Cardiac septum (tissue), 1 donor: Measurements from ENCODE around the gene SLC13A3. TPM values are rescaled to one million over a fixed set of nuclear protein-coding genes. Genes with fewer than 3 reads are reported as not detected.

Experiments
- DNase-seq: peaks from one replicate; pipeline ENCODE4 v3.0.0-alpha.2; 2020; ENCODE audit warnings: low spot score
- intact Hi-C: fragments of 100-400 bp; cut with DNase I; formaldehyde crosslinking; loops from one replicate; pipeline ENCODE4 v1.14.0; 2022
- total RNA-seq: library from RNA; stranded (reverse); fragmentation: NEBNext Ultra II Directional; extraction: Animal tissue kit (Norgen Biotek cat#: 25700); gene quantifications from one replicate; pipeline ENCODE4 v1.2.1, GENCODE V29; 2021
- donor health status: DM: no; HTN: no; CAD: no.

Gene SLC13A3
- total RNA-seq, 1 donor from 2014 or later, result 0.57 TPM

DNA sequence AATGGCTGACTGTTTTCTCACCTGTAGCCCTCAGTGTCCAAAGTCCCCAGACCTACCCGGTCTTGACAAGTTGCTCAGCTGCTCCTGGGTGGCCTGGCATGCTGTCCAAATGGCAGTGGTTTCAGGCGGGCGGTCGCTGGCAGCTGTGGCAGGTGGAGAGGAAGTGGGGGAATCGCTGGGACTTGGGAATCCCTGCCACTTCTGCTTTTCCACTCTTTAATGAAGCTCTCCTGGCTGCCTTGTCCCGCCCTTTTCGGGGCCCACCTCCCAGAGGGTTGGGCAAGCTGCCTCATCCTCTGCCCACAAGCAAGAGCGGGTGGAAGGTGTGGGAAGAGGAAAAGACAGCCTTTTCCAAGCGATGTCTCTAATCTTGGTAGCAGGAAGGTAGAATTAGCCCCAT is 100.8 kb downstream of the SLC13A3 start, which contains the start of gene OCSTAMP:
TSS of gene OCSTAMP (minus strand) at position 194 of the 400 bp plus-strand sequence. CDS start at position 100, 94 bp downstream.
- no peak for DNase-seq
- intact Hi-C loops, result no loop called here

DNA sequence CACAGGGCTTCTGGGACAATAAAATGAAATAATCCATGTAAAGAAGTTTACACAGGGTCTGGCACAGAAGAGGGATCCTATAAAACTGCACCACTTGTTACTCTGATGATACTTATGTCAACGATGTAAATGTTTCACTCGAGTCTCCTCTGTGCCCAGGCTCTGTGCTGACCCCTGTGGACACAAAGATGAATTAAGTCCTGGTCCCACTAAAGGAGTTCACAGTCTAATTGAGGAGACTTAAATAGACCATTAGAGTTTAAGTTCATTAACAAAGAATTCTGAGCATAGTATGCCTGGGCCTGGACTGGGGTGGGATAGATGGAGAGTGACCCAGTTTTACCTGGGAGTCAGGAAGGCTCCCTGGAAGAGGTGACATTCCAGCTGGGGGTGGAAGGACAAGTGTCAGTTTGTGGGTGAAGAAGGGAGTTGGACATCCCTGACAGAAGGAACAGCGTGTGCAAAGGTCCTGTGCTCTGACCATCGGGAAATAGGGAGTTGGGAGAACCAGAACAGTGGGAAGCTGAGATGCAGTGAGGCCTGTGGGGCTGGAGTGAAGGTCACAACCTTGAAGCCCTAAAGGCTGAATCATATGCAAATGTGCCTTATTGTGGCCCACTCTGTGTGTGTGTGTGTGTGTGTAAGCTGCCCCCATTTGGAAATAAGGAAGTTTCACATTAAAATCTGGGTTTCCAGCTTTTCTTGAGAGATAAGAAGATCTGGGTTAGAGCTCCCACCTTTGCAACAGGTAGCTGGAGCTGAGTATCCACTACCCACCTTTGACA is 101.9 kb downstream of the SLC13A3 start:
- intact Hi-C loops, result no loop called here
- DNase-seq, result no peak

DNA sequence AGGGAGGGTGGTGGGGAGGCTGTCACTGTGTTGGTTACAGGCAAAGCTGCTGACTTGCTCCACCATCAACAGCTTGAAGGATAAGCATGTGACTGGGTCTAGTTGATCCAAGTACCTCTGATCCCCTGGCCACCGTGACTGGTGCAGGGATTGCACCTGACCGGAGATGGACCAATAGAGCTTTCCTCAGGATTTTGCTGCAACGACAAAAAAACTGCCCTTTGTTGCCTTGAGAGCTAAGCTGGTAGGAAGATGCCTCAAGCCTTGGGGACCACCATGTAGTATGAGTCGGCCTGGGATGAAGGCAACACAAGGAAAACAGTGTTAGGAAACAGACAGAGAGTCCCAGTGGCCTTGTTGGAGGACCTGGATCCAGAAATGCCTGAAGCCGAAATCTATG is 102.6 kb downstream of the SLC13A3 start:
- intact Hi-C loops, result no loop called here
- DNase-seq, result no peak

DNA sequence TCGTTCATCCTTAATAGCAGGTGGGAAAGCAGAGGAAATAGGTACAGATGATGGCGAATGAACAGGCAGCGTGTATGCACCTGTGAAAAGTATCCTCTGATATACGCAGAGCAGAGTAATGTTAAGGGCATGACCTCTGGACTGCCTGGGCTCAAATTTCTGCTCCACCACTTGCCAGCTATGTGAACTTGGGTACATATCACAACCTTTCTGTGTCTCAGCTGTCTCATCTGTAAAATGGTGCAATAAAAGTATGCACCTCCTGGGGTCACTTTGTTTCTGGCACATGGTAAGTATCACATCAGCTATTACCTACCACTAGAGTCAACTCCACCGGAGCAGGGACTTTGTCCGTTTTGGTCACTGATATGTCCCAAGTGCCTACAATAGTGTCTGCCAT is 103.3 kb downstream of the SLC13A3 start:
- intact Hi-C loops, result no loop called here
- no peak for DNase-seq

DNA sequence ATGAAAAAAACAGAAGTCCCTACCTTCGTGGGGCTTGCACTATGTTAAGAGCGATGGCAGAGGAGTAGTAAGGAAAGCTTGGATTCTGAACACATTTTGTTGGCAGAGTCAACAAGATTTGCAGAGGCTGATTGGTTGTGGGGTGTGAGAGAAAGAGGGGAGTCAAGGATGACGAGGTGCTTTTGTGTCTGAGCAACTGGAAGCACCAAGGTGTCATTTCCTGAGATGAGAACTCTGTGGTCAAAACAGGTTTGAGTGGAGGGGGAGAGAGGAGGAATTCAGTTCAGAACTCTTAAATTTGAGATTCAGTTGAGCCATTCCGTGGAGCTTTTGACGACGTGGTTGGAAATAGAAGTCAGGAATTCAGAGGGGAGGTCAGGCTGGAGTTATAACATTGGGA is 104.3 kb downstream of the SLC13A3 start:
- intact Hi-C loops, result no loop called here
- DNase-seq, result no peak

DNA sequence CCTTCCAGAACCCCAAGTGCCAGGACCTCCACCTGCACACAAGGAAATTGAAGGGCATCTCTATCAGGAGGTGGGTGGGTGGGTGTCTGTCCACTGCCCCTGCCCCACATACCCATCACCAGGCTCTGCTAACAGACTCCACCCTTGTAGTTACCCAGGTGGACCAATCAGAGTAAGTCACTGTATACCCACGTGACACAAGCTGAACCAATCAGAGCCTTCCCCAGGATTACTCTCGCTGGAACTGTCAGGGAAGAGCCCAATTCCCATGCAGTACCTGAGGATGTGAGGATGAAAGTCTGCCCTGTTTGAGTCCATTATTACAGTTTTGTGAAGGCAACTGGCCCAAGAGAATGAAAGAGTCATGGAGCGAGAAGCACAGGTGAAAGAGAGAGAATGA is 105.0 kb downstream of the SLC13A3 start:
- intact Hi-C loops, result no loop called here

DNA sequence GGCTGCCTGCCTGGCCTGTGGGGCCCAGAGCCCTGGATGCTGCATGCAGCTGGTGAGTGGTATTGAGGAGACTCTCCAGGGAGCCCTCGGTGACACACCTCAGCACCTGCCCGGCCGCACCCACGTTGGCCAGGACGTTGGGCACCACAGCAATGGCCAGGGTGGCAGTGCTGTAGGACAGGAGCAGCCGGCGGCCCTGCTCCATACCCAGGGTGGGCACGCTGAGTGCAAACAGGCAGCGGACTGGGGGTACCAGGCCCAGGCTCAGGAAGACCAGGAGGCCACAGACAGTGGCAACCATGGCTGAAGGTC is 105.5 kb downstream of the SLC13A3 start:
- intact Hi-C loops, result no loop called here
- no peak for DNase-seq

More for the DNA sequence above, 105.0 kb downstream of the SLC13A3 start:
- no peak for DNase-seq

DNA sequence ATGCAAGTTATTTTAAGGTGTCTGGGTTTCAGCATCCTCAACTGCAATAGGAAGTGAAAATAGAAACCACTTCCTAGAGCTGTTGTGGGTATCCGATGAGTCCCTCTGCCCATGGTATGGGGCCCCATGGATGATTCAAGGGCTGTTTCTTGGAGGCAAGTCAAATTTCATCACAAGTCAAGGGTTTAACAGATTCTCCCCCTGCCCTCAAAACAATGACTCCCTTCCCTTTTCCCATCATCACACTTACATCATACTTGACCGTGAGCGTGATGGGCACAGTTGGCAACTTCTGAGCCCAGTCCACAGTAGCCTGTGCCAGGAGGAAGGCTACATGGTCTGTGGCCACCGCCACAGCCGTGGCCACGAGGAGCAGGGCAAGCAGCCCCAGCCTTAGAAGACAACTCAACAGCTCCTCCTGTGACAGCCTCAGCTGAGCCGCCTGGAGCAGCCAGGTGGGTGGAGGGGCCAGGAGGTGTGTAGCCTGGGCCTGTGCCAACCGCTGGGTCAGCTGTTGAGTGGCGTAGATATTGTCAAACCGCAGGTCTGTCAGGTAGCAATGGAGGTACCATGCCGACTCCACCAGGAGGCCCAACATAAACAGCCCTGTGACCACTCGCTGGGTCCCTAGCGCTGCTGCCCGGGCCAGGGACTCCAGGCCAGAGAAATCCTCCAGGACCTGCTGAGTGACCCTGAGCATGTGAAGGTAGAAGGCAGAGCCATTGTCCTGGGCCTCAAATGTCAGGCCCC is 106.0 kb downstream of the SLC13A3 start:
- intact Hi-C loops, result no loop called here

DNA sequence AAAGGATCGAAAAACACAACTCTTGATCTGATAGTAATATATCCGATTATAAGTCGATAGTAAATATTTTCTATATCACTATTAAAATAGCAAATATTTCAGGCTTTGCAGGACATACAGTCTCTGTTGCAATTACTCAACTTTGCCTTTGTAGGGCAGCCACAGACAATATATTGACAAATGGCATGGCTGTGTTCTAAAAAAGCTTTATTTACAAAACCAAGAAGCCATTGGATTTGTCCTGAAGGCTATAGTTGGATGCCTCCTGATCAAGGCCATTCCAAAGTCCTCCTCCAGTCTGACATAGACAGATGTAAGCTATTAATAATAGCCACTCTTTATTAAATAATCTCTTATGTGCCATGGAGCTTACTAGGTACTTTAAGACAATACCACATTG is 106.7 kb downstream of the SLC13A3 start:
- intact Hi-C loops, result no loop called here
- no peak for DNase-seq

More for the DNA sequence above, 106.0 kb downstream of the SLC13A3 start:
- no peak for DNase-seq

DNA sequence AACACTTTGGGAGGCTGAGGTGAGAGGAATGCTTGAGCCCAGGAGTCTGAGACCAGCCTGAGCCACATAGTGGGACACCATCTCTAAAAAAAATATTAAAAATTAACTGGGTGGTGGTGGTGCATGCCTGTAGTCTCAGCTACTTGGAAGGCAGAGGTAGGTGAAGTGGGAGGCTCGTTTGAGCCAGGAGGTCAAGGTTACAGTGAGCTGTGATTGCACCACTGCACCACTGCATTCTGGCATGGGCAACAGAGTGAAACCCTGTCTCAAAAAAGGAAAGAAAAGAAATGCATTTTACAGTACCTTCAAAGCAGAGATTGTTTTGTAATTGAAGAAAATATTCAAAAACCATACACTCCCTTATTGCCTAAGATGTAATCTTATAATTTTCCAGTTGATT is 107.3 kb downstream of the SLC13A3 start:
- intact Hi-C loops, result no loop called here

DNA sequence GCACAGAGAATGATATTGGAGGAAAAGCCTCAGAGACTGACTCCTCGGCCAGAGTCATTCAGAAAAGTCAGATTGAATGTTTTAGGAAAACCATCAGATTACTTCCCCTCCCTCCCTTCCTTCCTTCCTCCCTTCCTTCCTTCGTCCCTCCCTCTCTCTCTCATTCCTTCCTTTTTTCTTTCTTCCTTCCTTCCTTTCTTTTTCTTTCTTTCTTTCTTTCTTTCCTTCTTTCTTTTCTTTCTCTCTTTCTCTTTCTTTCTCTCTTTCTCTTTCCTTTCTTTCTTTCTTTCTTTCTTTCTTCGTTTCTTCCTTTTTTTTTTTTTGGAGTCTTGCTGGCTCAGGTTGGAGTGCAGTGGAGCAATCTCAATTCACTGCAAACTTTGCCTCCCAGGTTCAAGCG is 108.2 kb downstream of the SLC13A3 start:
- DNase-seq, result no peak
- intact Hi-C loops, result no loop called here

More for the DNA sequence above, 107.3 kb downstream of the SLC13A3 start:
- DNase-seq, result no peak

DNA sequence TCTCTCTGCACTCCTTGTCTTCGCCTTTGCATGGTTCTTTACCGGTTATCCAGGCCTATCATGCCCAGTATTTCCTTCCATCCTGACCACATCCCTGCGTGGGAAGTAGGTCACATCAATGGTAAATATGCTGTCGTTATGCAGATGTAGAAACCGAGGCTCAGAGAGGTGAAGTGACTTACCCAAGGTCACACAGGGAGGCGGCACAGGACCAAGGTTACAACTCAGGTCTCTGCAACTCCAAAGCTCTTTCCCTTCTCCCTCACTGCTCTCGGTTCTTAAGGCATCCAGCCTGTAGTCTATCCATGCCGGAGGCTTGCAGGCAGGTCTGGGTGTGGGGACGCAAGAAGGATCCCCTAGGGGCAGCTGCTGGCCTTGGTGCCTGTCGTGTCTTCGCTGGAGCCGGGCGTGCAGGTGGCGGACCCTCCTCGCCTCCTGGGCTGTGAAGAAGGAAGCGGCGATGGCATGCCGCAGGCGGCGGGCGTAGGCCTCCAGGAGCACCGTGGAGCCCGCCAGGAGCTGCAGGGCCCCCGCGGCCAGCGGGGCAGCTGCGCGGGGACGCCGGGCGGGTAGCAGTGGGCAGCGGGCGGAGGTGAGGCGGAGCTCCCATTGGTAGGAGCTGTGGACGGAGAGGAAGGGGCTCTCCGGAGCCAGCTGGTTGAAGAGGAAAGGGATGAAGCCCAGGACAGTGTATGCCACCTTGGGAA is 109.9 kb downstream of the SLC13A3 start:
- intact Hi-C loops, result no loop called here
- DNase-seq, result no peak

DNA sequence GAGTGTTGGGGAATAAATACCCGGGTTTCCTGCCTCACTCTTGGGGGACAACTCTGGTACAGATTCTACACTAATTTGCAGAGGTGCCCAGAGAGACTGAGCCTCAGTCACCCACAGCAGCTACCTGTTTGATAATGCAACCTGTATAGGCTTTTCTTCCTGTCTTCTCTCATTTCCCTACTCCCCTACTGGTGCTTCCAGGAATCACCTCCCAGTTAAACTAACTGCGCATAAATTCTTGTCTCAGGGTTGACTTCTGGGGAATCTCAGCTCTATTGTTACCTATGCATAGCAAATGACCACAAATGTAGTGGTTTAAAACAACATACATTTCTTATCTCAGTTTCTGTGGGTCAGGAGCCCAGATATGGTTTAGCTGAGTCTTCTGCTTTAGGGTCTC is 112.1 kb downstream of the SLC13A3 start:
- intact Hi-C loops, result no loop called here
- no peak for DNase-seq

DNA sequence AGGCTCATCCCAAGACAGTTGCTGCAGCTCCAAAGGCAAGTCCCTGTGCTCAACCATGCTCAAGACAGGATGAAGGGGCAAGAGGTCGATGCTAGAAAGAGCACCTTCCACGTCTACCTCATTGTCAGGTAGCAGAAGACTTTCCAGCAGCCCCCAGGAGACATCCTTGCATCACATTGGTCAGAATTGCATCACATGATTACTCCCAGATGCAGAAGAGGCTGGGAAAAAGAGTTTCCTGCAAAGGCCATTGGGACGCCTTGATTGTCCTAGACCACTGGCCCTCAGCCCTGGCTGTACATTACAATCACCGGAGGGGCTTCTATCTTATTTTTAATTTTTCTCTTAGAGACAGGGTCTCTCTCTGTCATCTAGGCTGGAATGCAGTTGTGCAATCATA is 120.6 kb downstream of the SLC13A3 start:
- DNase-seq, result no peak
- intact Hi-C loops, result no loop called here

DNA sequence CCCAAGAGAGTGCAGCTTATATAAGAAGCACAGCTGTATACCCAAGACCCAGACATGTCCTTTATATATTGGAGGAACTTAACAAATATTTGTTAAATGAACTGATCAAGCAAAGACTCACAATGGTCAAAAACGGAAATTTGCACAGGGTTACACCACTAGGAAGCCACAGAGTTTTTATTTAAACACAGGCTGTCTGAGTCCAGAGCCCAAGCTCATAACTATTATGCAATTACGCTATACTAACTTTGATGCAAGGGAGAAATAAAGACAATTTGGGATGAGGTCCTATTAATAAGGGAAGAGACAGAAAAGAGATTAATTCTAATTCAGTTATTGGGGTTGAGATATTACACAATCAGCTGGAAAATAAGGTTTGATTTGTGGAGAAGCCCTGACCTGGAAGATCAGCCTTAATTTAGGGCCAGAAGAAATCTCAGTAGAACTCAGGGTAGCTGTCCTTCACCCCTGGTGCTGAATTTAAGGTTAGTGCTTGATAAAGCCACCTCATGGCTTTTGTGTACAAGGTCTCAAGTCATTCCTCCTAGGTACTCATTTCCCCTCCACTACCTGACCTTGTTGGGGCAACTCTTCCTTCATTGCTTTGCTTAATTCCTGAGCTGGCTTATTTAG is 127.4 kb downstream of the SLC13A3 start:
- intact Hi-C loops, result no loop called here
- no peak for DNase-seq

DNA sequence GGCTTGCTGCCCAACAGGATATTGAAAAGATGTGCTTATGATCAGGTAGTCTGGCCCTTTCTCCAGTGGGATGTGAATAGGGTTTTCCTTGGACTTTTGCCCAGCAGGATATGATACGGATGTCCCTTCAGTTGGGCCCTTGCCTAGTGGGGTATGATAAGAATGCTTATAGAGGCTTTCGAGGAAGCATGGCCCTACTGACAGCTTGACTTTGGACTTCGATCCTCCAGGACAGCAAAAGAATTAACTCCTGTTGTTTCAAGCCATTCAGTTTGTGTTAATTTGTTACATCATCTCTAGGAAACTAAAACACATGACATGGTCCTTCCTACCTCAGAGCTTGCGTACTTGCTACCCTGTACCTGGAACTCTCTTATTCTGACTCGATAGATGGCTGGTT is 128.2 kb downstream of the SLC13A3 start:
- intact Hi-C loops, result no loop called here
- no peak for DNase-seq

DNA sequence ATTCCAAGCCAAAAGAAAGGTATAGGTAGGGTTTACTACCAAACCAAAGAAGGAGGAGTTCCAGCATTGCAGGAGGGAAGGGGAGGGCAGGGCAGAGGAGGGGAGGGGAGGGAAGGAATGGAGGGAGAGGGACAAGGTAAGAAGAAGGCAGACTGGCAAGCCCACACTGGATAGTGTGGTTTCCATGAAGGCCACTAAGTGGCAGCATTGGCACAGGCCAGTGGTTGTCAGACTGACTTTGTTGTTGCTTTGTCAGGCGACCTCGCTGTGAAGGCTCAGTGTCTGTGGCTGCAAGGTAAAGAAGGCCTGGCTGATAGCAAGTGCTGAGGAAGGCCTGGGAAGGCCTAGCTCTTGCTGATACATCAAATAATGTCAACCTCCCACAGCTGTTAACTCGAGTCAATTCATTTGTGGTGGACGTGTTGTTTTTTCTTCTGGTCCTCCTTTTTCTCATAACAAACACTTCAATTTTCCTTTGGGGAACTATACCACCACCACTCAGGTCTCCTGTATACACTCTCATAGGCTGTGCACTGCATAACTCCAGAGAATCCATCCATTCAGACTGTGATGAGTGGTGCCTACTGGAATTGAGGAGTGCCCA is 130.2 kb downstream of the SLC13A3 start:
- DNase-seq, result no peak
- intact Hi-C loops, result loop anchor here (2.0 kb wide), 1 partner anchor 160 kb away; no protein-coding TSS in a partner anchor

DNA sequence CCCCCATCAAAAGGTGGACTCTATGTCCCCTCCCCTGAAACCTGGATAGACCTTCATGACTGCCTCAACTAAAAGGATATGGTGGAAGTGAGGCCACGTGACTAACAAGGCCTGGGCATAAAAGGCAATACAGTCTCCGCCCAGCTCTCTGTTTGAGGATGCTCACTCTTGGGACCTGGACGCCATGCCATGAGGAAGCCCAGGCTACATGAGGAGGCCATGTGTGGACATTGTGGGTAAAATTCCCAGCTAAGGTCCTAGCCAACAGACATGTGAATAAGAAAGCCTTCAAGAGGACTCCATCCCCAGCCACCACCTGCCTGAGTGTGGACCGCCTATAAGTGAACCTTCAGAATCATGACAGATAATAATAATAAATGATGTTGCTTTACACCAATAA is 130.7 kb downstream of the SLC13A3 start:
- DNase-seq, result no peak
- intact Hi-C loops, result loop anchor here (2.0 kb wide), 1 partner anchor 160 kb away; no protein-coding TSS in a partner anchor

DNA sequence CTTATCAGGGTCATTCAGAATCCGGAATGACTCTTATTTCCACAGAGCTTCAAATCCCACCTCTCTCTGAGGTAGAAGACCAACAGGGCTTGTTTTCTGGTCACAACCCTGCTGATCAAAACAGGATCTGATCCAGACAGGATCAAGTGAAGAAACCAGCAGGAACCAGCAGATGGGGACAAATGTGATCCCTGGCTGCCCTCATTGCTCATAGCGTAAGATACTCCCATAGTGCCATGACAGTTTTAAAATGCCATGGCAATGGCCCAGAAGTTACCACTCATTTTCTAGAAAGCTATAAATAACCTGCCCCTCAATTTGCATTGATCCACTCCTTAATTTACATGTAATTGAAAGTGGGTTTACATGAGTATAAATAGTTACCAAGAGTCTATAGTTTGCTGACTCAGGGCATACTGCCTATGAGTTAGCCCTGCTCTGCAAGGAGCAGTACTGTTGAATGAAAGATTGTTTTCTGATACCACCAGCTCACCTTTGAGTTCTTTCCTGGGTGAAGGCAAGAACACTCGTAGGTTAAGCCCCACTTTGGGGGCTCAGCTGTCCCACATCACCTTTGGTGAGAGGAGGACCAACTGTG is 131.7 kb downstream of the SLC13A3 start:
- intact Hi-C loops, result loop anchor here (2.0 kb wide), 1 partner anchor 161 kb away; no protein-coding TSS in a partner anchor
- no peak for DNase-seq
